A172 (cell line): Measurements from ENCODE around the gene IPMK. TPM values are rescaled to one million over a fixed set of nuclear protein-coding genes. Genes with fewer than 3 reads are reported as not detected.
A peak's percentile ranks its signal among the peaks of the same experiment; 100 is the strongest.

Experiments
- DNase-seq: peaks from one replicate; pipeline ENCODE4 v3.0.0-alpha.2; 2015; ENCODE audit warnings: low spot score
- total RNA-seq: library from RNA; depleted of rRNA; stranded (reverse); fragments of >200 nt; shearing (Covaris generic); gene quantifications from 2 replicates; pipeline ENCODE4 v1.2.3, GENCODE V29; 2014; rRNA removed

Gene IPMK
- 5.4 and 8.1 TPM in 2 replicates for total RNA-seq

DNA sequence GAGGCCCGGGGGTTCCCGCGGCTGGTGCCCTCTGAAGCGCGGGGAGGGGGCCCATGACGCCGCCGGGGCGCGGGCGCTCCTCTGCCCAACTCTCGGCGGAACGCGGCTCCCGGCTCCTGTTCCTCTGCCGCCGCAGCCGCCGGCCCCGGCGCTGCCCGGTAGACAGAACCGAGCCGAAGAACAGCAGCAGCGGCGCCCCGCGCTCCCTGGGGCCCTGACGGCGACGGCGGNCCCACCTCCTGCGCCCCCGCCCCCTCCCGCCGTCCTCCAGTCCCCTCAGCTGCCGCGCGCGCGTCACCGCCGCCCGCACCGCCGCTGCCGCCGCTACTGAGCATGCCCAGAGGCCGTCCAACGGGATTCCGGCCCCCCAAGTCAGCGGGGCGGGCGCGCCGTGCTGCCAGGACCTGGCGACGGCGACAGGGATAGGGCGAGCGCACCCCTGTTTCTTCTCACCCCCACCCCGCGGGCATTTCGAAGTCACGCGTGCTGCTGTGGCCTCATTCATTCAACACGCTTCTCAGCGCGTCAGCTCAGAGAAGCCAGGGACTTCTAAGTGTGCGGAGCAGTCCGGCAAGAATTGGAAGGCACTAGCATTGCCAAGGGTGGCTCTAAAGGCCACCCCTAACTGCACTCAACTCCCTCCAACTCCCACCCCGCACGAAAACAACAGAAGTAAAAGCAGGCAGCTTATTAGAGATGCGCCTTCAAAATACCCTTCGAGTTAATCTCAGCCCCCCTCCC lies at the start of gene IPMK:
IPMK (minus strand) TSS at position 182 of the 741 bp plus-strand sequence. CDS start 283 bp downstream, outside the sequence.
- peak; percentile 78 for DNase-seq

- DNase-seq = no peak
Observed at GRCh38 chr10:58316874-58317273, 49.2 kb upstream of the IPMK start.

DNA sequence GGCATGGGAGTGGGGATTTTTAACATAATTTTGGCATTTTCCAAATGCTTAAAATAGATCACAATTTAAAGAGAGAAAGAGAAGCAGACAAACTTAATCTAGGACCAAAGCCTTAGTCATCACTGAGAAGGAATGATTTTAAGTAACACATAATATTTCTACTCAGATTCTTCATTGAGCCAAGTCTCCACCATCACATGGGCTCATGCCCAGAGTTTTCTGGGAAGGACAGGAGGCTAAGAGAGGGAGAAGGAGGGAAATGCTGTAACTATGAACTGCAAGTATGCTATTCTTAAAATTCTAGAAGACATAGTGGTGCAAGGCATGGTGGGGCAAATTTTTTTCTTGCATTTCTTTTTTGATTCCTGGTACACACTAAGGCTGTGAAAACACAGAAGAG lies 43.3 kb upstream of the IPMK start:
- DNase-seq = no peak

DNA sequence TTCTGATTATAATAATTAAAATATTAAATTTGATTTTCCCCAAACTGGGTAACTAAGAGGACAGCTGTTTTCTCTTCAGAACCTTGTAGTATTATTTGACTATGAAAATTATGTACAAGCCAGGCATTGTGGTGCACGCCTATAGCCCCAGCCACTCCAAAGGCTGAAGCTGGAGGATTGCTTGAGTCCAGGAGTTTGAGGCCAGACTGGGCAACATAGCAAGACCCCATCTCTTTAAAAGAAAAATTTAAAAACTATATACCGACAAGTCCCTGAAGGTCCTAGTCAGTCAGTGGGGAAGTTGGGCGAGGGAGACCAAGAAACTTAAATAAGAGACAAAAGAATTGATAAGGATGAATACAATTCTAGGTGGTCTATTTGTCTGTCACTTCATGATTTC lies 40.0 kb upstream of the IPMK start:
- DNase-seq = no peak

DNA sequence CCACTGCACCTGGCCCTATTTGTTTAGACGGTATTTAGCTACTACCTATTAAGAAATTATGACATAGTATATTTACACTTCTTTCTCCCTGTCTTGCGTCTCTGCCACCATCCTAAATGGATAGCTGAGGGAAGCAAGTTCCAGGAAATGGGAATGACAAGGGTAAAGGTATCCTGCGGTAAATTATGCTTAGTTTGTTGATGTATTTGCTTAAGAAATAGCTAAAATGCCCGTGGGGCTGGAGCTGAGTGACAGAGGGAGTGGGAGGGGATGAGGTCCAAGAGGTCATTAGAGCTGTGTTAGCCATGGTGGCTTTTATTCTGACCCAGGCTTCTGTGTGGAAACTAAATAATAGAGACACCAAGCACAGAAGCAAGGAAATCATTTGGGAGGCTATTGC lies 38.1 kb upstream of the IPMK start:
- DNase-seq = no peak

GRCh38 chr10:58304099-58304633 lies 36.5 kb upstream of the IPMK start:
- no peak for DNase-seq

DNA sequence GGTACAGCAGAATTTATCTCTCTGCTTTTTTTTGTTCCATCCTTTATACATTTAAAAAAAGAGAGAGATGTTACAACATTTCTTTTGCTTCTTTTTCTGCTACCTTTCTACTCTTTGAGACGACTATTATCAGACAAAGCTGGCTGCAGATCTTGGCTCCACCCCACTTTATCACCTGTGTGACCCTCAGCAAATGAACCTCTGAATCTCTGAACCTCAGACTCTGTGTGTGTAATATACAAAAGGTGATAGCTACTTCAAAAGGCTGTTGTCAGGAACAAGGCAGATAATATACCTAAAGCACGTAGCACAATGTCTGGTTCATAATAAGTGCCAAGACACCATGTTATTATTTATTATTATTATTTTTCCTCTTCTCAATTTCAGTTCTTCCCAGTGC lies 34.6 kb upstream of the IPMK start:
- DNase-seq = no peak

DNA sequence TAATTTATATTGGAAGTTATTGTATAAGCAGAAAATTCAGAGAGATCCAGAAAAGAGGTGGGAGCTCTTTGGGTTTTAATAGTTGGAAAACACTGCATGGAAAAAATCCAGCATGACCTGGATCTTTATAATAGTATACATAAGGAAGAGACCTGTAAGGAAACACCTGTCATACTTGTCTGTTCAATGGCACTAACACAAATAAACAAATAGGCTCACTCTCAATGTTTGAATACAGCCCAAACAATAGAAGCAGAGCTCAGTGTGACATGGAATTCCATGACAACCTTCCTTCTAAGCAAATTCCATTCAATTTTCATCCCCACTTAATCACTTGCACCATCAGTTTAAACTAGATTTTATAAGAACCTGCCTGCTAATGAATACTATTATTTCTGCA lies 33.0 kb upstream of the IPMK start:
- DNase-seq = no peak

DNA sequence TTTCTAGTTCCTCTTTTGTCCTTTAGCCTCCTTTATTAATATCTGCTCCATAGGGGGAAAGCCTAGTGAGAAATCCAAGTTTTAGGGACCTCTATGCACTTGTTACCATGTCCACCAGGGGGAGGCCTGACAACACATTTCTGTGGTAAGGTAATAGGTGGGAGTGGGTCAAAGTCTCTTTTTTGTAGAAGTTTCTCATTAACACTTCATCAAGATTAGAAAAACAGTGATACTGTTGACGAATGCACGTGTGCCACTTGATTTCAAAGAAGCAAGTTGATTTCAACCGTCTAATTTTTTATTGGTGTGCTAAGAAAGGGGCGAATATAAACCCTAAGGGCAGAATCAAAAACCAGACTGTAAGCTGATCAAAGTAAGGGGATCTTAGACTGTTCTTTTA lies 31.9 kb upstream of the IPMK start:
- DNase-seq = peak; percentile 57

GRCh38 chr10:58293989-58294388 lies 26.3 kb upstream of the IPMK start:
- no peak for DNase-seq

DNA sequence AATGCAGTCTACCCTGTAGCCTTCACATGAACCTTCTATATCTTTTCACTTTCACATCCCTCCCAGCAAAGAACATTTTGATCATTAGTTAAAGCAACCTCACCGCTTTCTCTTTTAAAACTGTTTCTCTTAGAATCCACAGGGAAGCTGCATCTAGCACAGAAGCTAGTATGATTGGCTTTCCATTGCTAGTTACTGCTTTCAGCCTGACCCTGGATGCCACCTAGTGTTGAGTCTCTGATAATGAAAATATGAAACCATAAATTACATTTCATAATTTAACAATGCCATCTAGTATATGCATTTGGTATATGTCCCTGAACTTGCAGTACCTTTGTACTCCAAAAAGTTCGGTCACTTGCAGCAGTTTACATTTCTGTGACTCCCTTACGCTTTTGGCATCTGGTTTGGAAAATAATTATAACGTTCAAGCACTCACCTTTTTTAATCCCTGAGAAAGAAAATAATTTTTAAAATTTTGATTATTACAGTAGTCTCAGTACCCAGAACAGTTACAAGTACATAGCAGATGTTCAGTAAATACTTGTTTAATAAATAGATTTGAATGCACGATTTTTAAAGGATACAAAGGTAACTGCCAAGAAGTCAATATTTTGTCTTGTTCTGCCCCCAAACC lies 24.0 kb upstream of the IPMK start:
- peak; percentile 47 for DNase-seq

- no peak for DNase-seq
Observed at GRCh38 chr10:58282615-58283014, 14.9 kb upstream of the IPMK start.

- no peak for DNase-seq
Observed at GRCh38 chr10:58281092-58281752, 13.5 kb upstream of the IPMK start.

GRCh38 chr10:58280477-58280876 lies 12.8 kb upstream of the IPMK start:
- DNase-seq = no peak

DNA sequence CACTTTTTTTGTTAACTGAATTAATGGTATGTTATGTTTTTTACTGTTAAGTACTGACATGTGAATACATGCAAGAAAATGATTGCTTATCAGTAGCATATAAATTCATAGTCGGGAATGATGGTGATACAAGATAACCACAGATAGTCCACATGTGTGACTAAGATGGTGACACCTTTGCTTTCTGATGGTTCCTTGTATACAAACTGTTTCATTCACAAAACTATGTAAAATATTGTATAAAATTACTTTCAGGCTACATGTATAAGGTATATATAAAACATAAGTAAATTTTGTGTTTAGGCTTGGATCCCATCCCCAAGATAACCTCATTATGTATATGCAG lies 11.2 kb upstream of the IPMK start:
- DNase-seq = no peak

DNA sequence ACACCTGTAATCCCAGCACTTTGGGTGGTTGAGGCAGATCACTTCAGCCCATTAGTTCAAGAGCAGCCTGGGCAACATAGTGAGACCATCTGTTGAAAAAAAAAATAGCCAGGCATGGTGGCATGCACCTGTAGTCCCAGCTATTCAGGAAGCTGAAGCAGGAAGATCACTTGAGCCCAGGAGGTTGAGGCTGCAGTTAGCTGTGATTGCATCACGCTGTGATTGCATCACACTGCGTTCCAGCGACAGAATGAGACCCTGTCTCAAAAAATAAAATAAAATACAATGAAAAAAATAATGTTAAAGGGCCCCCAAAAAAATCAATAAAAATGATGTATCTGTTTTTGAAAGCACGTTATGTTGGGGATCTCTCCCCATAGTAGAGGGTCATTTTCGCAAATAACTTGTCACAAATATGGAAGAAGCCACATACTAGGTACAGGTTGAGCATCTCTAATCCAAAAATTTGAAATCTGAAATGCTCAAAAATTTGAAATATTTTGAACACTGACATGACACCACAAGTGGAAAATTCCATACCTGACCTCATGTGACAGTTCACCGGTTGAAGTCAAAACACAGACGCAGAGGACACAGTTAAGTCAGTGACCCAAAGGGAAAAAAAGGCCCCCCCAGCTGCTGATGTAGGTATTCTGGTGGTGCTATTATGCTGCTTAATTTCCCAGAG lies 10.7 kb upstream of the IPMK start:
- no peak for DNase-seq

DNA sequence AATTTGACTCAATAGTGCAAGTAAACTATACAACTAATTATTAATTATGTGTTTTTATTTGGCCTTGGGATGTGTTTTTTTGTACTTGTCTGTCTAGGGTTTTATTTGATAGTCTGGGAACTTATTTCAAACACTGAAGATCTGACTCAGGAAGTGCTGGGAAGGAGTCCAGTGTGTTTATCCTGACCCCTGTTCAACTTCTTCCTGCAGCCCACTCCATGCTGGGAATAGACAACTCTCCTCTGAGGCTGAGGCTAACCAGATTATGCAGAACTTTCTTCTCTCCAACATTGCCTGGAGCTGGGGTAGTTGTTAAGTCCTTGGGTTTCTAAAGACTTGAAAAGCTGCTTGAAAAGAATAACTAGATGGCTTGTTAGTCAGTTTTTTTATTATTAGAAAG lies 8.2 kb upstream of the IPMK start:
- DNase-seq = no peak

DNA sequence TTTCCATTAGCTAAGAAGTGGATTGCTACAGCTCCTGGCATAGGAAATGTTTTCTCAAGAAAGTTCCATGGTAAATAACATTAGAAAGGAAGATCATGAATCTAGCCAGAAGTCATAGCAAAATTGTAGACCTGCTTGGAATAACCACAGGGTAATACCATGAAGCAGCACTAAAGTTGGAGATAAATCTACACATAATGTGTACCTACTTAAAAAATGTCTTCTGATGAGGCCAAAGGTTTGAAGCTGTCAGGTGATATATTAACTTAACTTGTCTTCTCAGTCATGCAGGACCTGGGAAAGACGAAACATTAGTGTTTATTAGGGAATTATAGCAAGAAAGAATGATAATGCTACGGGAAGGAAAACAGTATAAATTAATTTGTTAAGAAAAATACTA lies 7.6 kb upstream of the IPMK start:
- DNase-seq = no peak

DNA sequence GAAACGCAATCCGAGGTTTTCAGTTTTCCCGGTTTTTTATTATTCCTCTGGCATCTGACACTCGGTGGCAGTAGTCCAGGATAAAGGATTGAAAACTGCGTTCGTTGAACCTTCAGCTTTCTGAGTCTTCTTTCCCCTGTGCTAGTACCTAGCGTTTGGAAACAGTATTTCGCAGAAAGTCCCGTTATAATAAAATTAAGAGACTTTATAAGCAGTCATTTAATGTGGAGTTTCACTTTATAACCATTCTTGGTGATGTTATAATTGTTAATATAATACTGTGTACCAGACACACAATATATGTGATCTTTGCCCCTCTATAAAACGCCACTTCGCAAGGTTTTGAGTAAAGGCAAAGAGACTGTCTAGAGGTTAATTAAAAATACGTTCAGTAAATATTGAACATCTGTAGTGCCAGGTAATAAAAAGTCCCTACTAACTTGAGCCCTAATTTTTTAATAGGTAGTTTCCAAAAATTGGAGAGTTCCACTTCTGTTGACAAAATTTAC lies 2.1 kb upstream of the IPMK start:
- no peak for DNase-seq

DNA sequence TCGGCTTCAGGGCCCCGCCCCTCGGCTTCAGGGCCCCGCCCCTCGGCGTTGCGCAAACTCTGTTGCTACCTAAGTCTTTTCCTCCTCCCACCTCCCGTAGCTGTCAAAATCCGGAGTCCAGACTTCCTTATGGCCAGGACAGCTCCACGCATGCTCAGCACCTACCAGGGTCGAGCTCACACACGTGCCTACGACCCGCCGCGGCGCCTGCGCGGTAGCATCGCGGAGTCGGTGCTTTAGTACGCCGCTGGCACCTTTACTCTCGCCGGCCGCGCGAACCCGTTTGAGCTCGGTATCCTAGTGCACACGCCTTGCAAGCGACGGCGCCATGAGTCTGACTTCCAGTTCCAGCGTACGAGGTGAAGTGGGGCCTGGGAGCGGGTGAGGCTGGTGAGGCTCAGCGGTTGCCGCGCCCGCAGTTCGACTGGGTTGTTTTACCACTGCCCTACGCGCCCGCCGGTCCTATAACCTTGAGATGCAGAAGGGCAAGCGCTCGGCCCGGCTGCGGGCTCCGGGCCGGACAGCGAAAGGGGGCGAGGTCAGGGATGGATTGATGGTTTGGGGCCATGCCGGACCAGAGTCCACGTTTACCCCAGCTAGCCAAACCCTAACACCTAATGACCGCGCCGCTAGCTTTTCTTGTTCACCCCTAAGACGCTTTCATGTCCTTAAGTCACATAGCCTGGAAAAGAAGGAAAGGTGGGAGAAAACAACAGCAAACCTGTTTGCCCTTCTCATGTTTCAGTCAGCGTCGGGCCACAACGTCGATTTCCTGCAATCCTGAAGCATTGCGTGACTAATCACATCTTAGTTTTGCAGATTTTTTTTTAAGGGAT lies 1.5 kb upstream of the IPMK start, which contains the start of gene CISD1:
CISD1 (plus strand) TSS at position 217 of the 836 bp plus-strand sequence; CDS start at position 329, 112 bp downstream.
- peak; percentile 98 for DNase-seq

DNA sequence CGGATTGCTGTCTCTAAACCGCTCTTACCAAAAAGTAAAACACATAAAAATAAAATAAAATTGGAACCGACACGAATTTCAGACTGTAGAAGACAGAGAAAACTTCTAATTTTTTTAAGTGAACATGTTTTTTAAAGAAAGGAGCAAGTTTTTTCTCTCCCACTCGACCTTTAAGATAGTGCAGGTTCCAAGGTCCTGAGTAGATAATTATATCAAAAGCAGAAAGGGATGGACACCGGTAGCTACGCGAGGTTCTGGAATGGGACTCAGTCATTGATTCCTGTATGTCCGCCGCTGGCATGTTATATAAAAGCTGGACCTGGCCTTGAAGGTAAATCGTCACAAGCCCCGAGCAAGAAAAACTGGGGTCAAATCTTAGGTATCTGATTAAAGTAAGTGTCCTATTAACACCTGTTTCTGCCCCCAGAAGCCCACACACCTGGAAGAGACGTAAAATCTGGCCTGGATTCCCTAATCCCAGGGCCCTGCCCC lies 806 bp upstream of the IPMK start:
- DNase-seq = no peak
